ENCODE data around the gene HP. TPM values are rescaled to one million over a fixed set of nuclear protein-coding genes. Genes with fewer than 3 reads are reported as not detected.

Gene HP
- polyA plus RNA-seq, 1 donor = 1.2 TPM

DNA sequence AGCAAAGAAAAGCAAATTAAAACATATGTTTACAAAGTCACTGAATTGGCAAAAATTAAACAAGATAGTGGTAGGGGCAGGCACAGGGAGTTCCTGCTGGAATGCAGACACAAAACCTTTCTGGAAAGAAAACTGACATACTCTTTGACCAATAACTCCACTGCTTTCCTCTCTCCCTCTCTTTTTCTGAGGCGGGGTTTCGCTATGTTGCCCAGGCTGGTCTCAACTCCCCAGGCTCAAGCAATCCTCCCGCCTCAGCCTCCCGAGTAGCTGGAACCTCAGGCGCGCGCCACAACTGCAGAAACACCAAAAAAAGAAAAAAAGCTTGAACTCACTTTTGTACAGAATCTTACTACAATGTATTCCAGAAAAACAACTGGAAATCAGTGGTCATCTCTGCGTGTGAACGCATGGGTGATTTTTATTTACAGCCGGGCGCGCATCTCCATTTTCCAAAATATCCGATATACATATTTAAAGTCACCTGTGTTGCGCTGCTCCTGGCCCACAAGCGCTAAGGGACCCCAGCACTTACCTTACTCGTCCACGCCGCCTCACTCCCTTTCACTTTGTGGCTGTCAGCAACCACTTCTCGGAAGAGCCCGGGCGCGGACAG, 38.6 kb downstream of the HP start:
- DNase-seq = peak; percentile 19

DNA sequence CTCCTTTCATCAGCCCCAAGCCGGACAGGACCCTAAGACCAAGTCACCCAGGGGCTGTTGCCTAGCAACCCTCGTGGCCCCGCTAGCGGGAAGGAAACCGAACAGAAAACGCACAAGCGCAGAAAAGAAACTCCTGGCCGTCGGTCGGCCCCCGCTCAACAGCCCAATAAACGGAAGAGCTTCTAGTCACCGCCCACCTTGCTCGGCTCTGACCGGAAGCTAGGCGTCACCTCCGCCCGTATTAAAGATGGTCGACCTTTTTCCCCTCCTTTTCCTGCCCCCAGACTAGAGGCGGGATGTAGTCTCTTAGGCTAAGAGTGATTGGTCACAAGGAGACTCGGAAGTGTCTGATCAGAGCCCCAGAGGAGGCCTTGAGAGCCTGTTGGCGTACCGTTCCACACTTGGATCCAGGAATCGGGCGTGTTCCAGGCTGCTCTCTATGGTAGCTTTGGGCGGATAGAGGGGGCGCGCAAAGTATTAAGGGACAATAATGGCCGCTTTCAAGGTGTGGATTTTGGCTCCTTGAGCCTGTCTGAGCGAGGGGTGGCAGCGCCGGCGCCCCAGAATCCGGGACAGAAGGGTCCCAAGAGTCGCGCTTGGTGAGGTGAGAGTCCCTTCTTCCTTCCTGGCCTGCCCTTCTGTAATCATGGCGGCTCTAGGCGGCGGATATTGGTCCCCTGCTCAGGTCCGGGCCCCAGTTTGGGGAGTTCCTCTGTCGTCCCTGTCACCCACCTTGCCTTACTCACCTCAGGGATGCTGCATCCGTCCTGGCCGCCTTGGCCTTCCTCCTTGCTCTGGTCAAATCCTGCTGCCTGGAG, 39.4 kb downstream of the HP start, which contains the start of the genes DHX38 and TXNL4B:
DHX38 (plus strand) TSS at position 400 of the 818 bp plus-strand sequence. CDS start 2,311 bp downstream, outside the sequence.
TXNL4B (minus strand) TSS at position 173 of the 818 bp plus-strand sequence. CDS start 2,871 bp downstream, outside the sequence.
- peak; percentile 99 for DNase-seq

DNA sequence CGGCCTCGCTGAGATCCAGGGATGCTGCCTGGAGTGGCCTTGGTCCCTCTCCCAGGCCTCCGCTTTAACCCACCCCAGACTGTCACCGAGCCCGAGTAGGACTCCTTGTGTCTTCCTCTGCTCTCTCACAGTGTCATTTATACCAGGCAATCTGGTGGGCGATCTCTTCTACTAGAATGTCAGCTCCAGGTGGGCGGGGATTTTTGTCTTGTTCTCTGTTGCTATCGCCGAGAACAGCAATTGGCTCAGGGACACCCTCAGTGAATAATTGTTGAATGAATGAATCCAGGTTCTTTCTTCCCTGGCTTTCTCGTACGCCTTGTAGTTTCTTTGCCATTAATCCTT, 39.9 kb downstream of the HP start:
- DNase-seq = no peak

DNA sequence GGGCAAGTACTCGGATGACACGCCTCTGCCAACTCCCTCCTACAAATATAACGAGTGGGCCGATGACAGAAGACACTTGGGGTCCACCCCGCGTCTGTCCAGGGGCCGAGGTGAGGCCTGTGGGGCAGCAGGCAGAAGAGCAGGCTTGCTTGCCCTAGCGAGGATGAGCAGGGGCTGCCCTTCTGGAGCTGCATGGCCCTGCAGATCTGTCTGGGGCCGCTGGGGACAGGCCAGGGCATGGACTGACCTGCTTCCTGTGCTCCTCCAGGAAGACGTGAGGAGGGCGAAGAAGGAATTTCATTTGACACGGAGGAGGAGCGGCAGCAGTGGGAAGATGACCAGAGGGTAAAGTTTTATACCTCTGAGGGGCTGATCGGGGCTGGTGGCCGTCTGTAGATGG, 44.6 kb downstream of the HP start:
- no peak for DNase-seq

DNA sequence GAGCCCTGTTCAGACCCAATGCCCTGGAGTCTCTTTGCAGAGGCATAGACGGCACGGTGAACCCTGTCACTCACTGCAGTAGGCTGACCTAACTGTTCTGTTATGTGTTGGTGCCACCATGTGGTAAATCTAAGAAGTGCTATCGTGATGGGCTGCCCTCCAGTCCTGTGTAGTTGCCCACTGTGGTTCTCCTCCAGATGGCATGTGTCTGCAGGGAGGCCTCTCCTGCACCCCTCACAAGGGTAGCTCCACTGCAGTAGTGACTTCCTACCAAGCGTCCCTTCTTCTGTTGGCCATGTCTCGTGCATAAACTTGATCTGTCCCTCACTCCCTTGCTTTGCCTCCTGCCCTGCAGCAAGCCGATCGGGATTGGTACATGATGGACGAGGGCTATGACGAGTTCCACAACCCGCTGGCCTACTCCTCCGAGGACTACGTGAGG, 45.1 kb downstream of the HP start:
- peak; percentile 13 for DNase-seq

DNA sequence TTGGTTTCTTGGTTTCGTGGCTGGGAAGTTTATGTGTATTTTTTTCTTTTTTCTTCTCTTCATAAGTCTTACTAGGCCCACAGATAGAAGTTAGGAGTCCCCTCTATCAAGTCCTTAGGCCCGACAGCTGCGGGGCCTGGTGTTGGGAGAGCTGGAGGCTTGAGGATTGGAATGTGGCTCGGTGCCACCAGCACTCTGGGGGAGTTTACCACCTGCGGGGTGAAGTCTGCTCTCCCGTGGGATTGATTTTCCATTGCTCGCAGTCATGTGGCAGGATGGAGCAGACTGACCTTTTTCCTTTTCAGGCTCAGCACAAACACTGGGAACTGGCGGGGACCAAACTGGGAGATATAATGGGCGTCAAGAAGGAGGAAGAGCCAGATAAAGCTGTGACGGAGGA, 46.9 kb downstream of the HP start:
- no peak for DNase-seq

DNA sequence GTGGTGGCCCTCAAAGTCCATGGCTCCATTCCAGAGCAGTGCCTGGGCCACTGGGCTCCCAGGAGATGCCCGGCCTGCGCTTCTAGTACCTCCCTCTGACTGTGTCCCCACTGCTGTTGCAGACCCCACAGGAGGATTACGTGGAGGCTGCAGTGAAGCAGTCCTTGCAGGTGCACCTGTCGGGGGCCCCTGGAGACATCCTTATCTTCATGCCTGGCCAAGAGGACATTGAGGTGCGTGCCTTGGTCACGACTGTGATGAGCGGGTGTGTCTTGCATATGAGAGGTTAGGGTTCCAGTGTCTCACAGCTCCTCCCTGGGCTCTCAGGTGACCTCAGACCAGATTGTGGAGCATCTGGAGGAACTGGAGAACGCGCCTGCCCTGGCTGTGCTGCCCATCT, 50.6 kb downstream of the HP start:
- no peak for DNase-seq

DNA sequence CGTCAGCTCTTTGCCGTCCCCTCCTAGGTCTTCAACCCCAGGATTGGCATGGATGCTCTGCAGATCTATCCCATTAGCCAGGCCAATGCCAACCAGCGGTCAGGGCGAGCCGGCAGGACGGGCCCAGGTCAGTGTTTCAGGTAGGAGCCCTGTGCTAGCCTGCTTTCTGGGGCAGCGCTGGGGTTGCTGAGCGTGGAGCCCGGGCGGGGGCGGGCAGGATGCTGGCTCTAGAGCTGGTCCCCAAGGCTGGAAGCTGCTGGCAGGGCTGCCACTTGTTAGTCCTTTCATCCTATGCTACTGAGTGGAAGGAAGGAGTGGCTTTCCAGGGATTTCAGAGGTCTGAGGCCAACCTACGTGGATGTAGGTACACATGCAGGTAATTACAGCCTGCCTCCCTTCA, 51.7 kb downstream of the HP start:
- no peak for DNase-seq

DNA sequence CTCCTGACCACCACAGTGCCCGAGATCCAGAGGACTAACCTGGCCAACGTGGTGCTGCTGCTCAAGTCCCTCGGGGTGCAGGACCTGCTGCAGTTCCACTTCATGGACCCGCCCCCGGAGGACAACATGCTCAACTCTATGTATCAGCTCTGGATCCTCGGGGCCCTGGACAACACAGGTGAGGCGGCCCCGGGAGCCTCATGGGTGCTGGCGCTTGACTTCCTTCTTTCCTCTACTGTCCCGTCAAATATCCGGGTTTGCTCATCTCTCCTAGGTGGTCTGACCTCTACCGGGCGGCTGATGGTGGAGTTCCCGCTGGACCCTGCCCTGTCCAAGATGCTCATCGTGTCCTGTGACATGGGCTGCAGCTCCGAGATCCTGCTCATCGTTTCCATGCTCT, 53.1 kb downstream of the HP start:
- DNase-seq = no peak

DNA sequence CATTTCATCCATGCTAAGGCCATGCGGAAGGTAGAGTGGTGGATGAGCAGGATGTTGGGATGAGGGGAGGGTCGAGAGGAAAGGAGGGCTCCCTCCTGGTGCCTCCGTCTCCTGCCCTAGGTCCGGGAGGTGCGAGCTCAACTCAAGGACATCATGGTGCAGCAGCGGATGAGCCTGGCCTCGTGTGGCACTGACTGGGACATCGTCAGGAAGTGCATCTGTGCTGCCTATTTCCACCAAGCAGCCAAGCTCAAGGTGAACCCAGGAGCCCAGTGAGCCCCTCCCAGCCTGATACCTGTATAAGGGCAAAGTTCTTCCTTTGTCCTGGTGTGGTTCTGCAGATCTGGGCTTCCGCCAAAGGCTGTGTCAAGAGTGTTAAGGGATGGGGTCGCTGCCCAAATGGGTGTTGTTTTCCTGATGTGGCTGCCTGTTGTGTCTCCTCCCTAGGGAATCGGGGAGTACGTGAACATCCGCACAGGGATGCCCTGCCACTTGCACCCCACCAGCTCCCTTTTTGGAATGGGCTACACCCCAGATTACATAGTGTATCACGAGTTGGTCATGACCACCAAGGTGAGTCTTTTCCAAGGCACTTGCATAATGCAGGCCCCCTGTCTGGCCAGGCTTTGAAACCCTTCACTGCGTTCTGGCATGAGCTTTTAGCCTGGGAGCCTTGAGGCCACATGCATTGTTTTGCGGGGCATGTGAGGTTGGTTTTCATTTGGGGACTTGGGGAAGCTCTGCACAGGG, 54.2 kb downstream of the HP start:
- no peak for DNase-seq

DNA sequence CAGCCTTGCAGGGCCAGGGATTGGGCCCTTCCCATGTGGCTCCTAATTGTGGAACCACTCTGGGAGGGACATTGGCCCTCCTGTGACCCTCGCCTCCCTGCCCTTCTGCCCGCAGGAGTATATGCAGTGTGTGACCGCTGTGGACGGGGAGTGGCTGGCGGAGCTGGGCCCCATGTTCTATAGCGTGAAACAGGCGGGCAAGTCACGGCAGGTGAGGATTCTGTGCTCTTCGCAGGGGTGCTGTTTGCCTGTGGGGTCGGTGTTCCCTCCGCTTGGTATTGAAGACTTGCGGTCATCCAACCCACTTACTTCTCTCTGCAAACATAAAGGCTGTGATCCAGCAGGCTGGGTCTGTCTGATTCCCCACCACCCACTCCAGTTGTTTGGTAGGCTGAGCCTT, 55.0 kb downstream of the HP start:
- DNase-seq = no peak

DNA sequence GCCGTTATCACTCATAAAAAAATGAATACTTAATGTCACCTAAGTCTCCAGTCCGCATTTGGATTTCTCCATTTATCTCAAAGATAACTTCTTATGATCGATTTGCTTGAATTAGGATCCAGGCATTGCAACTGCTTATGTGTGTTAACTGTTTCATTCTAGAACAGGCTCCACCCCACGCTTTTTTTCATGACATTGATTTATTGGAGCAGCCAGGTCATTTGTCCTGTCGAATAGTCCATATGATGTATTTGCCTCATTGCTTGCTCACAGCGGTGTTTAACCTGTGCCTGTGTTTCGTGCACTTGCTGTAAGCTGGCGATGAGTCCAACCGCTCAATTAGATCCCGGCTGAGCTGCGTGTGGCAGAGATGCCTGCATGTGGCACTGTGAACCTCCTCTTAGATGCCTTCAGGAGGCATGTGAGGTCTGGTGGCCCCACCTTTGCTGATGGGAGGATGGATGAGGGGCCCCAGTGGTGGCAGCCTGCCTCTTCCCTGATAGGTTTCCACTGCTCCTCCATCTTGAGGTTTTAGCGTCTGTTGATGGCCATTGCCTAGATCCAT, 55.7 kb downstream of the HP start:
- no peak for DNase-seq

Other genes starting within 250 kb of the HP start
- gene AP1G1, start 245.7 kb upstream of the HP start, polyA plus RNA-seq (ENCODE audit: insufficient read length) = 49.0 TPM
- 17.8 TPM for gene ATXN1L, start 208.5 kb upstream of the HP start, polyA plus RNA-seq (ENCODE audit: insufficient read length)
- 10.4 TPM for gene ZNF821, start 170.3 kb upstream of the HP start, polyA plus RNA-seq (ENCODE audit: insufficient read length)
- gene IST1, start 159.0 kb upstream of the HP start, polyA plus RNA-seq (ENCODE audit: insufficient read length) = 154 TPM
- gene PKD1L3, start 54.1 kb upstream of the HP start, polyA plus RNA-seq (ENCODE audit: insufficient read length) = not detected
- gene DHODH, start 45.8 kb upstream of the HP start, polyA plus RNA-seq (ENCODE audit: insufficient read length) = 13.0 TPM
- 0.21 TPM for gene HPR, start 8.7 kb downstream of the HP start, polyA plus RNA-seq (ENCODE audit: insufficient read length)
- 14.8 TPM for gene TXNL4B, start 39.1 kb downstream of the HP start, polyA plus RNA-seq (ENCODE audit: insufficient read length)
- 52.4 TPM for gene DHX38, start 39.3 kb downstream of the HP start, polyA plus RNA-seq (ENCODE audit: insufficient read length)
- gene PMFBP1, start 117.7 kb downstream of the HP start, polyA plus RNA-seq (ENCODE audit: insufficient read length) = 0.98 TPM